ENCODE measurements around the gene CLIC3.
"Not testable (repeated sequence)": the region's sequence is repeated elsewhere in the genome, so short reads cannot be mapped to it uniquely, and the experiment has no call there.

CLIC3 gene

DNA sequence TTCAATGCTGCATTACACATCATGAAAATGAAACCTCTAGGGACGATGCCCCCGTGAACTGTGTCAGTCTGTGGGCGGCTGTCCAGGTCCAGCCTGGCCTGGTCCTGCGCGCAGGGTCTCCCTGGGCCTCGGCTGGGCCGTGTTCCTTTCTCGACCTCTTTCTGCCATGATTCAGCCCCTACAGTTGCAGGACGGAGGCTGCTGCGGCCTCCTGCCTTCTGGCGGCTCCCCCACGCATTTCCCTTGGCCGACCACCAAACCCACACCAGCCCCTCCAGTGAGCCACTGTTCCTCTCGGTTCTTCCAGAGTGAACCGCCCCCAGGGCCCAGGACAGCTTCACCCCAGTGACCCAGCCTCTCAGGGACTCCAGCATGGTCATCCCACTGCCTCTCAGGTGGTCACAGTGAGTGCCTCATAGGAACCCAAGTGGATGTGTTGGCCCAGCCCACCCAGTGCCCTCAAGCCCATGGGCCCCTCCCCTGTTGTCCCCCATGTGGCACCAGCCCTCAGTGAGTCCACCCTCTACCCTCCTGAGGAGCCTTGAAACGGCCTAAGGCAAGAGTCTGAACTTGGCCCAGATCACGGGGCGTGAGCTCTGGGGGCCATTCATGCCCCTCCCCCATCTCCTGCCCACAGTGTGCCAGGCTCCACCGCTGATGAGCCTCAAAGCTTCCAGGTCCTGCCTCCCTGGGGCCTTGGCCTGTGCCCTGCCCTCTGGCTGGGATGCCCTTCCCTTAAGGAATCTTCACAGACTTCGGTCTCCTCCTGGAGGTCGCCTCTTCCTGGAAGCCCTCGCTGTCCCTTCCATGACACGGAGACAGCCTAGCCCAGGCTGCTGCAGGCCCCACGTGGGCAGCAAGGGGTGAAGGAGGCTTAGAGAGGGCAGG lies 10.0 kb upstream of the CLIC3 start:
- FAIRE-seq = no peak

DNA sequence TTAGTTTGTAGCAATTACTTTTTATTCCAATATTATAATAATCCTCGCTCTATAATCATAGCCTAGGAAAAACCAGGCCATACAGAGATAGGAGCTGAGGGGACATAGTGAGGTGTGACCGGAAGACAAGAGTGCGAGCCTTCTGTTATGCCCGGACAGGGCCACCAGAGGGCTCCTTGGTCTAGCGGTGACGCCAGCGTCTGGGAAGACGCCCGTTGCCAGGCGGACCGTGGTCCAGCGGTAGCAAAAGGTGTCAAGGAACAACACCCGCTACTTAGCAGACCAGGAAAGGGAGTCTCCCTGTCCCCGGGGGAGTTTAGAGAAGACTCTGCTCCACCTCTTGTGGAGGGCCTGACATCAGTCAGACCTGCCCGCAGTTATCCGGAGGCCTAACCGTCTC lies 7.9 kb upstream of the CLIC3 start:
- DNase-seq (ENCODE audit: insufficient read length, low spot score); FAIRE-seq: not testable (repeated sequence)

More for the DNA sequence above, 10.0 kb upstream of the CLIC3 start:
- no peak for DNase-seq (ENCODE audit: insufficient read length, low spot score)

DNA sequence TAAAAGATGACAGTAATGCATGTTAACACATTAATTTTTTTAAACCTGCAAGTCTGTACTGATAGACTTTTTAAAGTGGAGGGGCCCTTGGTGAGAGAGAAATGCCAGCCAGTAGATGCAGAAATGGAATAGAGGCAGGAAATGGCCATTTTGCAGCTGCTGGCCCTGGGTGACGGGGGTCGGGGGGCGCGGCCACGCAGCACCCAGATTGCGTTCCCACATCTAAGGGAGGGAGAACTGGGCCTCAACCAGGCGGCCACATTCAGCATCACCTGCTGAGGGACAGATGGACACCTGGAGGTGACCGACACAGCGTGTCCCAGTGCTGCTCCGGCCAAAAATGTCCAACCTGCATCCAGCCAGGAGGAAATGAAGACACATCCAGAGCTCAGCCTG lies 6.3 kb upstream of the CLIC3 start:
- FAIRE-seq (no peak), DNase-seq (ENCODE audit: insufficient read length, low spot score) (no peak)

DNA sequence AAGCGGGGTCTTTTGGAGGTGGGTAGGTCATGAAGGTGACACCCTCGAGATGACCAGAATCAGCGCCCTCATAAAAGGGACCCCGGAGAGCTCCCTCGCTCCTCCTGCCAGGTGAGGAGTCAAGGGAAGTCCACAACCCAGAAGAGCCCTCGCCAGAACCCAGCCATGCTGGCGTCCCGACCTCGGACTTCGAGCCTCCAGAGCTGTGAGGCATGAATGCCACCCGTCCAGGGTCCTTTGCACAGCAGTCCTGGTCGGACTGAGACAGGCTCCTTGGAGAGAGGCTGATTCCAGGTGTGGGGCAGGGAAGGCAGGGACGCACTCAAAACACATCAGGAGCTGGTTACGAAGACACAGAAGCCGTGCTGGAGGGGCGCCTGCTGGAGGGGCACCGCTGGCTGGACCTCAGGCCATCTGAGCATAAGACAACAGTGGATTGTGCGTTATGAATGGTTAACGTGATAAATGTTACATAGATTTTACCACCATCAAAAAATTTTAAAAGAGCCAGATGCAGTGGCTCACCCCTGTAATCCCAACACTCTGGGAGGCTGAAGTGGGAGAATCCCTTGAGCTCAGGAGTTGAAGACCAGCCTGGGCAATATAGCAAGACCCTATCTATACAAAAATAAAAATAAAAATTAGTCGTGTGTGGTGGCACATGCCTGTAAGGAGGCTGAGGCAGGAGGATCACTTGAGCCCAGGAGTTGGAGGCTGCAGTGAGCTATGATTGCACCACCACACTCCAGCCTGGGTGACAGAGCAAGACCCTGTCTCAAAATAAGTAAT lies 5.7 kb upstream of the CLIC3 start:
- DNase-seq (ENCODE audit: insufficient read length, low spot score) (no peak), FAIRE-seq (no peak)

DNA sequence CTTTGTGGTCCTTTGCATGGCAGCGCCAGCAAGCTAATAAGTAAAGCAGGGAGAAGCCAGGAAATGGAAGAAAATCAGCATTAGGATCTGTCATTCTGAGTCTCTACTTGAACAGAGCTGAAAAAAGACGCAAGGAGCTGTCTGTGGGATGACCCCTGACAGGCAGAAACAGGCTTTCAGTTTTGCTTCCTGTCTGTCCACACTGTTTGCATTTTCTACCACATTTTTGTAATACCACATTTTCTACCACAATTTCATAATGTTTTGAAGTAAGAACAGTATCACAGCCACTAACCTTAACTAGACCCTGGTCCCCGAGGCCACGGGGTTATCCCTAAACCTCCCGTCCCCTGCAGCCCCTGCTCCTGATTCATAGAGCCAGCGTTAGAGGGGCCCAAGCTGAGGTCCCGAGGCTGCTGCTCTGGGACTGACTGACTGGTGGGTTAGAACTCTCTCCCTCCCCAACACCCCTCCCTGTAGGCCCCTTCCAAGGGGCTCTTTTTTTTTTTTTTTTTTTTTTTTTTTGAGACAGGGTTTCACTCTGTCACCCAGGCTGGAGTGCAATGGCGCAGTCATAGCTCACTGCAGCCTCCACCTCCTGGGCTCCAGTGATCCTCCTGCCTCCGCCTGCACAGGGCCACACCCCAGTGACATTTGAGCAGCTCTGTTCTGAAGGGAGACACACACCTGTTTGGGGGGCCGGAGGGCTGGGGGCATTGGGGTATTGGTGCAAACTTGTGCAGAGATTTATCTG lies 4.0 kb upstream of the CLIC3 start:
- no peak for FAIRE-seq
- DNase-seq (ENCODE audit: insufficient read length, low spot score) = no peak

DNA sequence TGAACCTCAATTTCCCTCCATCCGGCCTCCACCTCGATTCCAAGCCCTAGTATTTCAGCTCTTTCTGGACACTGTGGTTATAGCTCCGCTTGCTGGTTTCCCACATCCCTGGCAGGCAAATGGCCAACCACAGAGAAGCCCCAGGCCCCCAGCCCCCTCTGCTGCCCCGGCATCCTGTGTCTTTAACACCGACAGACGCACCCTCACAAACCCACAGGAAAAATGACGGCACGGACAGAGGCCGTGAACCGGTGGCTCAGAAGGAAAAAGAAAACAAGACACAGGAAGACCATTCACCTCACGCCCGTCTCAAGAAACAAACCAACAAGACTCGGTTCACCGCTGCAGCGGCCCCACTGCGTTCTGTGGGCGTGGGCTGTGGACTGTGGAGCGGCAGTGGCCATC lies 1.5 kb upstream of the CLIC3 start:
- no peak for DNase-seq (ENCODE audit: insufficient read length, low spot score)
- FAIRE-seq = no peak

DNA sequence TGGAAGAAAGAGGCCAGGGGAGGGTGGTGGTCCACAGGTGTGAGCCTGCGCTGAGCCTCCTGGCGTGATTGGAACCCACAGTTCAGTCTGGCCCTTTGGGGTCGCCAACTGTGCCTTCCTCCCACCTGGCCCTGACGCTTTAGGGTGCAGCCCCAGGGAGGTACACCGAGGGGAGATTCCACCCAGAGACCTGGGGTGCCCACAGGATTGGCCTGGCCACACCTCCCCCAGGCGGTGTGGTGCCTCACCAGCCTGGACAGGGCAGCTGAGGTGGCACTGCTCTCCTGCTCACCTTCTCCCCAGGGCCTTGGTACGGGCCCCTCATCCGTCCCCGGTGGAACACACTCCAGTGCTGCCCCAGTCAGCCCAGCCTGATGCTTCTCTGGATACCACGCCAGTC lies 1.0 kb upstream of the CLIC3 start:
- no peak for FAIRE-seq
- no peak for DNase-seq (ENCODE audit: insufficient read length, low spot score)

DNA sequence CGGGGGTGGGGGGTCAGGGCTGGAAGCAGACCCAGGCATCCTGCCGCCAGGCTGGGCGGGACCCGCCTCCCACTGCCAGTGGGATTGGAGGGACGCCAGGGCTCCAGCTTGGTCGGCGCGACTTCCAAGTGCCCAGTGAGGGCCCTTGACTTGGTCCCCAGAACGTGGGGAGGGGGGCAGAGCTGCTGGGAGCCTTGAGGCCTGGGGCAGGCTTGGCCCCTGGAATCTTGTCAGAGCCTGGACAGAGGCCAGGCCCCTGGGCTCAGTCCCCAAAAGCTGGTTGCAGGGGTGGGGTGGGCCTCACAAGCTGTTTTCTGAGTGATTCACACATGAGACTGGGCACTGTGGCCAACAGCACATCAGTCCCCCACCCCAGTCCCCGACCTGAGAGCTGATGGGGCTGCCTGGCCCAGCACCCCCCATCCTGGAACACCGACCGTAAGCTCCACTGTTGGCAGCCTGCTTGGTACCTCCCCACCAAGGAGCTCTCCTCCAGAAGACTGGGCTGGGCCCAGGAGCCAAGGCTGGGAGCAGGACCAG lies 526 bp downstream of the CLIC3 start:
- no peak for FAIRE-seq

DNA sequence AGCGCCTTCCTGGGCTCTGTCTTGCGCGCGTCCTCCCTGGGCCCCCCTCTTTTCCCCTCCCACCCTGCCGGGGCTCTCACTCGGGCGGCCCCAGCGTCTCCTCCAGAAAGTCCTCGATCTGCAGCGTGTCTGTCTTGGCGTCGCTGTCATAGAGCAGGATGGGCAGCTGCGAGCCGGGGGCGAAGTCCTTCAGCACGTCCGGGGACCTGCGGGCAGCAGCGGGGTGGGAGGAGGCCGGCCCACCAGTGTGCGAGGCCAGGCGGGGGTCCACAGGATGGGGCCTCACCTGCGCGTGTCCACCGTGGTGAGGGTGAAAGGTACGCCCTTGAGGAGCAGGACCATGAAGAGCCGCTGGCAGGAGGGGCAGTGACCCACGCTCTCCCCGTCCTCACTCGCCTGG lies 1.0 kb downstream of the CLIC3 start:
- FAIRE-seq (no peak), DNase-seq (ENCODE audit: insufficient read length, low spot score) (no peak)

More for the DNA sequence above, 526 bp downstream of the CLIC3 start:
- DNase-seq (ENCODE audit: insufficient read length, low spot score) = no peak

DNA sequence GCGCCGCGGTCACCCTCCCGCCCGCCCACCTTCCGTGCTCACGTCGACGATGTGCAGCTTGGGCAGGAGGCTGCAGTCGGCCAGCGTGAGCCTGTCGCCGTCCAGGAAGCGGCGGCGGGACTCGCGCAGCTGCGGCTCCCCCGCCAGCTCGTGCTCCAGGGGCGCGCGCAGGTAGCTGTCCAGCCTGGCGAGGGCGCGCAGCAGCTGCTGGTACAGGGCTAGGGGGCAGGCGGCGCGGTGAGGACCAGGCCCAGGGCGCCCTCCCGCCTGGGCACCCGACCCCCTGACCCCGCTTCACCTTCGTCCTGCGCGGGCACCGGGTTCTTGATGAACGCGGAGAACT lies 1.5 kb downstream of the CLIC3 start:
- FAIRE-seq (no peak), DNase-seq (ENCODE audit: insufficient read length, low spot score) (no peak)

DNA sequence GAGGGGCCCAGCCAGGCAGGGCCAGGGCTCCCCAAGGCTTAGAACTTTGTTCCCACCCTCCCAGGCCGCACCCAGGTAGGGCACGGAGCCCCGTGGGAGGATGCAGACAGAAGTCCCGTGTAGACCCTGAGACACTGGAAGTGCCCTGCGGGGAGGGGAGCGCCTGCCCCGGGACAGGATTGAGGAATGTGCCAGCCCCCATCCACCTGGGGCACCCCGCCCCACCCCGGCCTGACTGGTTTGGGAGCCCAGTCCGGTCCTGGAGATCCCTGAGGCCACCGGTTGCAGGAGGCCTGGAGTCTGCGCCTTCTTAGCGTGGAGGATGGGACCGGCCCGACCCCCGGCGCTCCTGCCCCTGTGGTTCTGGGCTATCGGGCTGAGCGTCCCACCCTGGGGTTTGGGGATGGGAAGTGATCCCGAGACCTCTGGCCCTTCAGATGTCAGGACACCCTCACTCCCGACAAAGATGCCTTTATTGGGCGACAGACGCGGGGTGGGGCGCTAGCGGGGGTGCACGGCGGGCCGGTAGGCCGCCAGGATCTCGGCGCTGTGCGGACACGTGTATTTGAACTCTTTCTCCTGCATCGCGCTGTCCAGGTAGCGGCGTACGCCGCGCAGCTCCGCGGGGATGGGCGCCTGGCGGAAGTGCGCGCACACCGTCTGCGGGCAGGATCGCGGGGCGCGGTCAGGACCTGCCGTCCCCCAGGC lies 2.0 kb downstream of the CLIC3 start:
- no peak for DNase-seq (ENCODE audit: insufficient read length, low spot score)
- no peak for FAIRE-seq

DNA sequence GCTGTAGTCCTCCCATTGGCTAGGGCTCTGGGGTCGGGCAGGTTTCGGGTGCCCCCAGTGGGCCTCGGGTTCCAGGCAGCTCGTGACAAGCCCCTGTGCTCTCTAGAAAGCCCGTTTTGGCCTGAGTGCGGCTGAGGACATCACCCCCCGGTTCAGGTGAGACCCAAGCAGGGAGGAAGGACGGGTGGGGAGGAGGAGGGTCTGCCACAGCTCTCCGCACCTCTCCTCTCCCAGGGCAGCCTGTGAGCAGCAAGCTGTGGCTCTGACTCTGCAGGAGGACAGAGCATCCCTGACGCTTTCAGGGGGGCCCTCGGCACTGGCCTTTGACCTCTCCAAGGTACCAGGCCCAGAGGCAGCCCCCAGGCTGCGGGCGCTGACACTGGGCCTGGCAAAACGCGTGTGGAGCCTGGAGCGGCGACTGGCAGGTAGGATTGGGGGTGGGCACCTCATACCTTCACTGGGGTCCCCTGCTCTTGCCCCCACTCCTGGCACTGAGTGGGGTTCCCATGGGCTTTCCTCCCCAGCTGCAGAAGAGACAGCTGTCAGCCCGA lies 3.5 kb downstream of the CLIC3 start:
- DNase-seq (ENCODE audit: insufficient read length, low spot score) (no peak), FAIRE-seq (no peak)

DNA sequence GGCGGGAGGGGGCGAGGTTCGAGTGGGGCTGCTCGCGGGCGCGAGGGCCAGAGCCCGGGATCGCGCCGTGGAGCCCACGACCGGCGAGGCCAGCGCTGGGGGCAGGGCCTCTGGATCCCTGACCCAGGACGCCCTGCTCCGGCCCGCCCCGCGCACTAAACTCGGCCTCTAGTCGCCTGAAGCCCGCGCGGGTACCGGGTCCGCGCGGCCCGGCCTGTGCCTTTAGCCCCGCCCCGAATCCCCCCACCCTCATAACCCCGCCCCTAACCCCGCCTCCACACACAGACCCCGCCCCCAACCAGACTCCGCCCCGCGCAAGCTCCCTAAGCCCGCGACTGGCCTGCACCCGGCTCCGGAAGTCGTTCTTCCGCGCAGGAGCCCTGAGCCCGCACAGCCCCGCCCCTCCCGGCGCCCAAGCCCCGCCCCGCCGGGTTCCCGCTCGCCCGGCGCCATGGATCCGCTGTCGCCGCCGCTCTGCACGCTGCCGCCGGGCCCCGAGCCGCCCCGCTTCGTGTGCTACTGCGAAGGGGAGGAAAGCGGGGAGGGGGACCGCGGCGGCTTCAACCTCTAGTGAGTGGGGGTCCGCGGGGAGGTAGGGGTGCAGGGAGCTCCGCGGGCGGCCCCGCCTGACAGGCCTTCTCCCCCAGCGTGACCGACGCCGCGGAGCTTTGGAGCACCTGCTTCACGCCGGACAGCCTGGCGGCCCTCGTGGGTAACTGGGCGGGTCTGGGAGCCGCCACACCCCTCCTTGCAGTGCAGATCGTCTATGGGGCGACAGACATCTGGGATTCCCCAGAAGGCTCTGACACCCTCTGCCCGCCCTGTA lies 4.2 kb downstream of the CLIC3 start, which contains the start of gene PAXX:
Gene PAXX, plus strand, starts transcription at position 430 of the 826 bp plus-strand sequence. Its CDS starts 22 bp downstream, at position 452.
- peak; percentile 91 for DNase-seq (ENCODE audit: insufficient read length, low spot score)
- FAIRE-seq = no peak

DNA sequence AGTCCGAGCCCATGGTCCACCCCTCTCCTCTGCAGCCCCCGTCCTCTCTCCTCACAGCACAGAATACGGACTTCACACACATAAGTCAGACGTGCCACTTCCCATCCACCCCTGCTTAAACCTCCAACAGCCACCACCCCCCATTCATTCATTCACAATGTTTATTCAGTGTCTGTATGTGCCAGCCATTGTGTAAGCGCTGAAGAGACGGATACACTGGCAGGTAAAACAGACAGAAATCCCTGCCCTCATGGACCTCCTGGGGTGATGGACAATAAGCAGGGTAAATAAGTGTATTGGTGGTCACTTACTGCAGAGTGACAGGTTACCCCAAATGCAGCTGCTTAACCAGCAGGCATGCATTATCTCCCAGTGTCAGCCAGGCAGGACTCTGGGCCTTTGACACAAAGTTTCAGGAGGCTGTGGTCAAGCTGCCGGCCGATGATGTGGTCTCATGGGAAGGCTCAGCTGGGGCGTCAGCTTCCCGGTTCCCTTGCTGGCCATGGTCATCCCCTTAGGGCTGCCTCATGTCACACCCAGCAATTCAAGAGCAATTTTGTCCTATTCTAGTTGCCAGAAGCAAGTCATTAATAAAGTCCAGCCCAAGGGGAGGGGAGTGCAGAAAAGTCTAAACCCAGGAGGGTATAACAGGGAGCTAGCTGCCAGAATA lies 6.0 kb downstream of the CLIC3 start:
- FAIRE-seq (no peak), DNase-seq (ENCODE audit: insufficient read length, low spot score) (no peak)

DNA sequence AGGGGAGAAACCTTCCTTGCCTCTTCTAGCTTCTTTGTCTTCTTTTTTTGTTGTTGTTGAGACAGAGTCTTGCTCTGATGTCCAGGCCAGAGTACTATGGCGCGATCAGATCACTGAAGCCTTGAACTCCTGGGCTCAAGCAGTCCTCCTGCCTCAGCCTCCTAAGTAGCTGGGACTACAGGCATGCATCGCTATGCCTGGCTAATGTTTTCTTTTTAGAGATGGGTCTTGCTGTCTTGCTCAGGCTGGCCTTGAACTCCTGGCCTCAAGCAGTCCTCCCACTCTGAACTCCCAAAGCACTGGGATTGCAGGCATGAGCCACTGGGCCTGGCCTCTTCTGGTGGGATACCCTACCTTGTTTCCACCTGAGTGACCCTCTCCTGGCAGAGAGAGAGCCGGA lies 7.5 kb downstream of the CLIC3 start:
- FAIRE-seq = no peak
- DNase-seq (ENCODE audit: insufficient read length, low spot score) = no peak

DNA sequence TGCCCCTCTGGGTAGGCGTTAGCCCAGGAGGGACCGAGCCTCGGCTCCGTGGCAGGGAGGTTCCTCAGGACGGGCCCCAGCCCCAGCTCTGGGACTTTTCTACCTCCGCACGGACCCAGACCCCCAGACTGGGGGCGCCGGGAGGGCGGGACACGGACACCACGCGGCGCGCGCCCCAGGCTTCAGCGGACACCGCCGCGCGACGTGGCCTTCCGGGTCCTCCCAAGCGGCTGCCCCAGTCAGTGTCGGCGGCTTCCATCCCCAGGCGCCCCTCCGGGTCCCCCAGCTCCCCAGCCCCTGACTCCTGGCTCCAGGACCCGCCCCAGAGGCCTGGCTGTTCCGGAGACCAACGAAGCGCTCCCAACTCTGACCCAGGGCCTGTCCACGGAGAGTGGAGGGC lies 10.5 kb downstream of the CLIC3 start:
- no peak for FAIRE-seq

DNA sequence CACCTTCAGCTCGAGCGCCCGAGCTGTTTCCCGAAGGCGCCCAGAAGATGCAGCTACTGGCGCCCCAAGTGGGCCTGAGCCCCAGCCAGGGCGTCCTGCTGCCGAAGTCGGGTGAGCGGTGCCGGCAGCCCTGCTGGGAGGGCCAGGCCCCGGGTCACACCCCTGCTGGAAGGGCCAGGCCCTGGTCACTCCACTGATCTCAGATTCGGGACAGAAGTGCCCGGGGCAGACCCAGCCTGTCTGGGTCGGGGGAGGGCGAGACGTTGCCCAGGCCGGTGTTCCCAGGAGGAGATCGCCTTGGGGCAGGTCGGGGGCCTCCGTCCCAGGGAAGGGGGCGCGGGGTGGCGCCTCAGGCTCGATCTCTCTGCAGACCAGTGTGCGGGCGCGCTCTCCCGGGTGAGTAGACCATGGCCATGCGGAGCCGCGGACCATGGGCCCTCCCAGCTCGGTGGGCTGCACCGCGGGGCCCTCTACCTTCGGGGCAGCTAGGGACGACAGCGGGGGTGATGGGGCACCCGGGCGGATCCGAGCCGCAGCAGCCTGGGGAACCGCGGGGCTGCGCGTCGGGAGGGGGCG lies 11.3 kb downstream of the CLIC3 start:
- DNase-seq (ENCODE audit: insufficient read length, low spot score) = no peak
- FAIRE-seq = no peak

More for the DNA sequence above, 10.5 kb downstream of the CLIC3 start:
- DNase-seq (ENCODE audit: insufficient read length, low spot score) = no peak

DNA sequence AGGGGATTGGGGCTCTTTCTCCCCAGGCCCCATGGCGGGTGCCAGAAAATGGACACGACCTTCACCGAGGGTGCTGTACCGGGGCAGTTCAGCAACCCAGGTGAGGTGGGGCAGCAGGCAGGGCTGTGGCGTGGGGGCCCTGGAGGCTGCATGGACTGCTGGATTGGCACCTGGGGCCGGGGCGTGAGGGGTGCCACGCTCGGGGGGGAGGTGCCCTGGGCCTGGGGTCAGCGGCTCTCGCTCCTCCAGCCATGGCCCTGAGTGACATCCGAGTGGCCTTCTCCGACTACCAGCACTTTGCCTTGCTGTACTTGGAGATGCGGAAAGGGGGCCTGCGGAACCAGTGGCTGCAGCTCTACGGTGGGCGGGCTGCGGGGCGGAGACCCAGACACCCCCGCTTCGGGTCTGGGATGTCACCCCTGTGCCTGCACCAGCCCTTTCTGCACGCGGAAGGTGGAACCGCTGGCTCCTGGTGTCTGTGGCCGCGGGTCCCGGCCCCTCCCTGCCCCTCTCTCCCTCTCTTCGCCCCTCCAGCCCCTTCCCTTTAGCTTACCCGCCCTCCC lies 11.8 kb downstream of the CLIC3 start:
- no peak for DNase-seq (ENCODE audit: insufficient read length, low spot score)
- no peak for FAIRE-seq

Data from HTR-8/SVneo (cell line).